GM12864 (cell line): Measurements from ENCODE around the gene APOB.

ENCODE experiments used
- DNase-seq: peaks from one replicate; pipeline ENCODE4 v3.0.0-alpha.2; 2011; ENCODE audit warnings: low read depth
- H3K4me3 ChIP-seq: 2 replicates; pipeline ENCODE4 v1.5.1; 2011; ENCODE audit warnings: mild to moderate bottlenecking, low read depth, low read length, control low read depth
- TF ChIP-seq, protein P1 (sequence below): IDR thresholded peaks from 2 replicates; pipeline ENCODE4 v1.5.1; 2011; ENCODE audit warnings: low read depth, mild to moderate bottlenecking, moderate library complexity, low read length, control low read depth, inconsistent platforms; ENCODE audit errors: missing control alignments

Gene APOB

DNA sequence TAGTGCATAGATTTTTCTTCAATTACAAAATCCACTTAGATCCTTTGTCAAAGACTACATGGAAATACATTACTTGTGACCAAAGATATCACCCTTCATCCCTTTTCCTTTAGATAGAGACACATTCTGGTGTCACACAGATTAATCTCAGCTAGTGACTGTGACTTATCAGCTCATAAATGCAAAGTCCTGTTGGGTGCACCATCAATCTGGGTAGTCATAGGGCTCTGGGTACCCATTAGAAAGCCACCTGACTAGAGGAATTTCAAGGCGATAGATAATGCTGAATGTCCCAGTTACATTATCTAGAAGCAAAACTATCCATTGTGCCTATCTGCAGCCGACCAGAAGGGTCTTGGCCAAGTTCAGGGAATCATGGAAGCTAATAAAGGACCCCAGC is 2.6 kb upstream of the APOB start:
- H3K4me3 ChIP-seq = no peak overlapping the region
- TF ChIP-seq, protein P1, sequence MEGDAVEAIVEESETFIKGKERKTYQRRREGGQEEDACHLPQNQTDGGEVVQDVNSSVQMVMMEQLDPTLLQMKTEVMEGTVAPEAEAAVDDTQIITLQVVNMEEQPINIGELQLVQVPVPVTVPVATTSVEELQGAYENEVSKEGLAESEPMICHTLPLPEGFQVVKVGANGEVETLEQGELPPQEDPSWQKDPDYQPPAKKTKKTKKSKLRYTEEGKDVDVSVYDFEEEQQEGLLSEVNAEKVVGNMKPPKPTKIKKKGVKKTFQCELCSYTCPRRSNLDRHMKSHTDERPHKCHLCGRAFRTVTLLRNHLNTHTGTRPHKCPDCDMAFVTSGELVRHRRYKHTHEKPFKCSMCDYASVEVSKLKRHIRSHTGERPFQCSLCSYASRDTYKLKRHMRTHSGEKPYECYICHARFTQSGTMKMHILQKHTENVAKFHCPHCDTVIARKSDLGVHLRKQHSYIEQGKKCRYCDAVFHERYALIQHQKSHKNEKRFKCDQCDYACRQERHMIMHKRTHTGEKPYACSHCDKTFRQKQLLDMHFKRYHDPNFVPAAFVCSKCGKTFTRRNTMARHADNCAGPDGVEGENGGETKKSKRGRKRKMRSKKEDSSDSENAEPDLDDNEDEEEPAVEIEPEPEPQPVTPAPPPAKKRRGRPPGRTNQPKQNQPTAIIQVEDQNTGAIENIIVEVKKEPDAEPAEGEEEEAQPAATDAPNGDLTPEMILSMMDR = no peak
- no peak for DNase-seq

DNA sequence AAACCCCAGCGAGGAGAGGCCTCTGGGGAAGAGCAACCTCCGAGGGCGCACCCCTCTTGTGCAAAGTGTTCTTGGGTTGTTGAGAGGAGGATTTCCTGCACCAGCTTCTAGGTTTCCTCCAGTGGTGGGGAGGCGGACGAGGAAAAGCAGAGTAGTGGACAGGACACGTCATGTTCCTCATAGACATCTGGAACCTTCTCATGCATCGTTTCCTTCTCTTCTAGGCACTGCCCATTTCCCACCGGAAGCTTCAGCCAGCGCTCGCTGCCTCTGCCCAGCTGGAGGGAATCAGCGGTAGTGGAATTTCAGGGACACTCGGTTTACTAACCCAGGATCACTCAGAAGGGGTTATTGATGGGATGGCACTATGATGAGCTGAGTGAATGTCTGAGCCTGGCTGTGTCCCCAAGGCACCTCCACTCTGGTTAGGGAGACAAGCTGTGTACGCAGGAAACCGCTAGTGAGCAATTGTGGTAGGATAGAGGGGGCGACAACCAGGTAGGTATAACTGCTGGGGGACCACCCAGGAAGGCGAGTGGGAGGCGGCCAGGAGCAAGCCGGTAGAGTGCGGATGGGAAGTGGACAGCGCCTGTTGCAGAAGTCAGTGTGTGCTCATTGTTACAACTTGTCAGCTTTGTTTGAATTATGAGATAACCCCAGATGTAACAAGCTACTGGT is 960 bp upstream of the APOB start:
- no peak overlapping the region for H3K4me3 ChIP-seq
- TF ChIP-seq, protein P1 = no peak
- no peak for DNase-seq

DNA sequence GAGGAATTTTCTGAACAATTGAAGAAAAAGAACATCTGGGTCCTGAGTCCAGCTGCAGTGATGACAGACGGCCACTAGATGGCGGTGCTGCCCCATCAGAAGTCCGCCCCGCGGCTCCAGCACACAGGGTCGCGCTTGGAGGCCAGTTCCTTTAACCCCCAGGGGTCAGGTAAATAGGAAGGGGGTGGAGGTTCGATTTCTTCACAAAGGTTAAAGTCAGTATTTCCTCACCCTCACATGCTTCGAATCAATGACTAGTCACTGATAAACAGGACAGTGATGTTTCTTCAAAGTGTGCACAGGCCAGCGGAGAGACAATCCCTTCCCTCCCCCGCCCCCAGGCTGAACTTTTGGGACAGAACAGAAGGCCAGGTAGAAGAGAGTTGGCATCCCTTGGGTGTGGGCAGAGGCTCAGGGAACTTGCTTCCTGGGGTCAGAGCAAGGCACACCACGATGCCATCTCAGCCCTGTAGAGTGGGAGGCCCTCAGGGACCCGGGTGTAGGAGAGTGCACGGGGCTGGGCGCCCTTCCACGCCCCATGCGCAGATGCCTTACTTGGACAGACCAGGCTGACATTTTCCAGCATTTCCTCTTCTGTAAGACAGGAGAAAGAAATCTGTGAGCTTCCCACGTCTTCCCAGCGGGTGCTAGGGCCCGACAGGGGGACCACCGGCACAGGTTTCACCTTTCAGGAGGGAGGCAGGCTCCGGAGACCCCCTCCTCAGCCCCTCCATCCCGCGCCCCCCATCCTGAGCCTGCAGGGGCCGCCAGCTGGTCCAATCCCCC is 722 bp downstream of the APOB start:
- no peak for DNase-seq
- TF ChIP-seq, protein P1 = peak; percentile 96
- no peak overlapping the region for H3K4me3 ChIP-seq

DNA sequence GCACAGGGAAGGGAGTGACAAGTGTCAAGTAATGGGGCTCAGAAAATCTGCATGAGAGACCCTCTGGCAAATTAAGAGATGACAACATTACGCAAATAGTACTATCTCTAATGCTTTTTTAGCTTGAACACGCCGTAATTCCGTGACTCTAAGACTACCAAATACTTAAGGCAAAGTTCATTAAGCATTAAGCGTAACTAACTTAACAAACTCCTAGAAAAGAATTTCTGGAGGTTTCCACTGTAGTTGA is 1.2 kb downstream of the APOB start:
- TF ChIP-seq, protein P1 = no peak
- no peak overlapping the region for H3K4me3 ChIP-seq
- no peak for DNase-seq

DNA sequence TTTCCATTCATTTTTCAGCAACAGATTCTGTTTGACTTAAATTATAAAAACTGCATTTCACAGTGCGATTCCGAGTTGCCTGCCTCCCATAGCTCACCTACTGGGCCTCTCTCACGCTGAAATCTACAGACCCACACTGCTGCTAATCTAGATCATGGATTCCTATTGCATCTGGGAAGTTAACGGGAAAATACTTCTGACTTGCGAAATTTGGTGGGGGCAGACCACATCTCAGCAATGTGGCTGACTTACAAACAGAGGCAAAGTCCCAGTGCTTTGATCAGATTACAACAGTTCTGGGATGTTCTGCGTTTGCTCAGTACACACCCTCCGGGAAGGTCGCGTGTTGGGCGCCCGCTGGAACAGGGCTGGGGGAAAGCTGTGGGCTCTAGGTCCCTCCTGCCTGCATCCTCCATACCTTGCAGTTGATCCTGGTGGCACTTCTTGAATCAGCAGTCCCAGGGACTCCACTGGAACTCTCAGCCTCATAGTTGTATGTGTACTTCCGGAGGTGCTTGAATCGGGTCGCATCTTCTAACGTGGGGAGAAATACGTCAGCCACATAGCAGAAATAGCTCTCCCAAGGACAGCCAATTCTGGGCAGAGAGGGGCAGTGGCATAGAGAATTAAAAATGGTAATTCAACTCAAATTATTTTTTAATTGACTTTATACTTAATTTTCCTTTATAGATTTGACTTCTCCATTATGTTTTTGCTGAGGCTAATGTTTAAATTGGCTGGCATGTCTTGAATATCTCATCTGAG is 1.7 kb downstream of the APOB start:
- TF ChIP-seq, protein P1 = no peak
- no peak overlapping the region for H3K4me3 ChIP-seq

DNA sequence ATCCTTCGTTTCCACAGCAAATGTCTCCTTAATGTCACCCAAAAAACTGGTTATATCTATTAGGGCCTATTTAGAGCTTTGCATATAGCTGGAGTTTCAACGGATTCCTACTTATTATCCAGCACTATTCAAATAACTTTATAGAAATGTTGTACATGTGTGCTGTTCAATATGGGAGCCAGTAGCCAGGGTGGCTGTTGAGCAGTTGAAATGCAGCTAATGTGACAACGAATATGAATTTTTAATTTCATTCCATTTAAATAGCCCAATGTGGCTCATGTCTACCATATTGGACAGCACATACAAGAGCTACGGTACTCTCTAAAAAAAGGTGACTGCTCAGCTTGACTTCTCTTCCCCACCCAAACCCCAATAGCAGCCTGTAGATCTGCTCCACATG is 2.4 kb downstream of the APOB start:
- TF ChIP-seq, protein P1 = no peak
- DNase-seq = no peak
- H3K4me3 ChIP-seq = no peak overlapping the region

More for the DNA sequence above, 1.7 kb downstream of the APOB start:
- DNase-seq = no peak
